Coronary artery (tissue), 2 donors: Measurements from ENCODE around the gene SLC35F4.

Experiments used
- DNase-seq: peaks from one replicate; pipeline ENCODE4 v3.0.0-alpha.2; 2017; ENCODE audit warnings: low spot score
- H3K27ac ChIP-seq, 2 donors: fragments of 200-600 bp; sonication (generic); one replicate each; pipeline ENCODE4 v1.5.1; 2016 to 2019
- H3K4me3 ChIP-seq: fragments of 200-600 bp; sonication (generic); 2 replicates; pipeline ENCODE4 v1.5.1; 2016; ENCODE audit warnings: mild to moderate bottlenecking, moderate library complexity
- CTCF ChIP-seq: fragments of 200-600 bp; sonication (generic); IDR thresholded peaks from one replicate; pipeline ENCODE4 v1.5.1; 2019; ENCODE audit warnings: antibody characterized with exemption

SLC35F4 gene

DNA sequence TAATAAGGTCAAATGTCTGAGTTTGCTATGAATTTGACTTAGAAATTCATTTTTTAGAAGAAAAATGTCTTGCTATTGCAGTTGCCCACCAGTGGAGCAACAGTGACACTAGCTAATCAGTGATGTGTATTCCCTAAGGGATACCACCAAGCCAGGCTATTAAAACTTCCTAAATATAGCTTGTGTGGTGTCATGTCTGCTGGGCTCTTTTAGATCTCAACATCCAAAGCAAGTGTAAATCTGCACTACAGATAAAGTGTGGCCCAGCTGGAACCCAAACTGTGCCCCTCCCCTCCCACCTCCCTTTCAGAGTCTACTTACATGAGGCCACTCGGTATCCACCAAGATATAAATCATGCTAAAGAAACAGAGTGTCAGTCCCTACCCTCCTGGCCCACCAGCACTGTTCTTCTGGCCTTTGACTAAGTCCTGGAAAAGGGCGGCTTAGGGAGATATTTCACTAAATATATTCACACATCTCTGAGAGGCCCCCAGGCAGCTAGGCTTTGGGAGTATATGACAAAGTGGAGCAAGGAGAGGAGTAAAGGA is 53.8 kb downstream of the SLC35F4 start:
- no peak overlapping the region for H3K4me3 ChIP-seq

GRCh38 chr14:57809808-57810207 is 56.1 kb downstream of the SLC35F4 start:
- Histone ChIP-seq H3K27ac (no peak overlapping the region), H3K4me3 (no peak overlapping the region)
- no peak for TF ChIP-seq CTCF
- DNase-seq: no peak

More for the DNA sequence above, 53.8 kb downstream of the SLC35F4 start:
- H3K27ac ChIP-seq: no peak overlapping the region
- no peak for TF ChIP-seq CTCF
- no peak for DNase-seq

- no peak overlapping the region for H3K4me3 ChIP-seq
- DNase-seq: no peak
- no peak overlapping the region for H3K27ac ChIP-seq
- TF ChIP-seq CTCF: no peak
These were observed 68.7 kb downstream of the SLC35F4 start for GRCh38 chr14:57797160-57797559.

DNA sequence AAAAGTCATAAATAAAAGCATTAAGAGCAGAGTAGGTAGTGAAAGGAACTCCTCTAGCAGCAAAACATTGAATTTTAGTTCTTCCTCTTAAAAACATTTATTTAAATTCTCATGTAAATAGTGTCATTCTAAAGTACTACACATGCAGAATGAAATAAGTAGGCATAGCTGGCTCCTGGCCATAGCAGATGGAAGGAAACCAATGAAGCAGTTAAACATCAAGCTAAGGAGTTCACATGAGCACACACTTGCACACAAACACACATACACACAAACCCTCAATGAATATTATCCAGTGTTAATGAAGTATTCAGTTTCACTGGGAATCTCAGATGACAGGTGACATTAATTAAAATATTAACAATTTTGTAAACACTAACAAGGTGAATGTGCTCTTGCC is 69.3 kb downstream of the SLC35F4 start:
- no peak for DNase-seq
- no peak overlapping the region for H3K4me3 ChIP-seq
- TF ChIP-seq CTCF: no peak
- H3K27ac ChIP-seq: no peak overlapping the region

- no peak for DNase-seq
- Histone ChIP-seq H3K27ac (no peak overlapping the region), H3K4me3 (no peak overlapping the region)
- no peak for TF ChIP-seq CTCF
These were observed 80.8 kb downstream of the SLC35F4 start for GRCh38 chr14:57785058-57785457.

GRCh38 chr14:57771801-57772200 is 94.1 kb downstream of the SLC35F4 start:
- DNase-seq: no peak
- Histone ChIP-seq H3K4me3 (no peak overlapping the region), H3K27ac (no peak overlapping the region)
- no peak for TF ChIP-seq CTCF

DNA sequence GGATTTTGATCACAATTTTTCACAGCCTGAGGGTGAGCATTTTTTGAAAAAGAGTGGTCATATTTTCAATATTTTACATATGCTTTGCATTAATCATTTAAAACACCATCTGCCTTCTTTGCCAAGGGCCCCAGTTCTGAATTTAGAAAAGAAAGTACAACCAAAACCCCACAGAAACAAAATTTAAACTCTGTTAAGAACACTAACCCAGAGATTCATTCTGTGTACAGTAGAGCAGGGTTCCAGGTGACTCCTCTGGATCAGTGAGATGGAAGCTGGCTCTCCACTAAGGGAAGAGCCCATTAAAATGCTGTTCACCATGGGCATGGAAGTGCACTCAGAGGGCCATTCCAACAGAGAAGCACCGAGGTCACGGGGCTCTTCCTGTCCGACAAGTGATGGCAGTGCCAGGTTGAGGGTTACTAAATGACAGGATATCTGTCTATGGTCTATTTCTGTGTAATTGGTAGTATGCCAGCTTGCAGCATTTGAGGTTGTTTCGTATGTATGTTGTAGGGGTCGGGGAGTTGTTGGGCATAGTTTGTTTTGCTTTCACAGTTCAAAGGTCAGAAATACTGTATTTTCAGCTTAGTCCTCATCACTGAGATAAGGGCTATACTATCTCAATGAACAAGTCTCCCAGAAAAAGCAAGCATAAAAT is 95.9 kb downstream of the SLC35F4 start:
- Histone ChIP-seq H3K4me3 (no peak overlapping the region), H3K27ac (no peak overlapping the region)
- no peak for TF ChIP-seq CTCF
- no peak for DNase-seq
